ENCODE data around the gene TMEM145. TPM values are rescaled to one million over a fixed set of nuclear protein-coding genes. Genes with fewer than 3 reads are reported as not detected.

The TMEM145 gene
- total and polyA plus RNA-seq, 9 of the 15 experiments (the other 6 are each of a cell fraction or from before 2014, with no cell fraction given): 0.80 to 5.5 (median 1.9) TPM; not detected in 3

DNA sequence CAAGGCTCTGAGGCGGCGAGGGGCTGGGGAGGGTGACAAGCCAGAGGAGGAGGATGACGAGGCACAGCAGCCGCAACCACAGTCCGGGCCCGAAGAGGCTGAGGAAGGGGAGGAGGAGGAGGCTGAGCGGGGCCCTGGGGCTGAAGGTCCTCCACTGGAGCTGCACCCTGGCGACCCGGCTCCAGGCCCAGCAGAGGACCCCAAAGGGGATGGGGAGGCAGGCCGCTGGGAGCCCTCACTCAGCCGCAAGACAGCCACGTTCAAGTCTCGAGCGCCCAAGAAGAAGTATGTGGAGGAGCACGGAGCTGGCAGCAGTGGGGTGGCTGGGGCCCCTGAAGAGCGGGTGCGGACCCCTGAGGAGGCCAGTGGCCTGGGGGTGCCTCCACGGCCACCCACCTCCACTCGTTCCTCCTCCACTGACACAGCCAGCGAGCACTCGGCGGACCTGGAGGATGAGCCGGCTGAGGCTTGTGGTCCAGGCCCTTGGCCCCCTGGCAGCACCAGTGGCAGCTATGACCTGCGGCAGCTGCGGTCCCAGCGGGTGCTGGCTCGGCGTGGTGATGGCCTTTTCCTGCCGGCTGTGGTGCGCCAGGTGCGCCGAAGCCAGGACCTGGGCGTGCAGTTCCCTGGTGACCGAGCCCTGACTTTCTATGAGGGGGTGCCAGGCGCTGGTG, 41.1 kb upstream of the TMEM145 start (continued):
- no peak for TF ChIP-seq IRF1 (CRISPR knock-in tag; IDR thresholded peaks at IDR 0.05; ENCODE audit: borderline replicate concordance)
- TF ChIP-seq ZNF175 (CRISPR knock-in tag; IDR thresholded peaks at IDR 0.05; ENCODE audit: low read depth): no peak
- TF ChIP-seq CCAR2 (IDR thresholded peaks at IDR 0.05; ENCODE audit: low read depth, low read length): no peak

GRCh38 chr19:42272535-42272897, 40.6 kb upstream of the TMEM145 start:
- BruUV-seq (replicated peaks): no TSS peak
- peaks cover 15 to 50% of the 10 kb centered on the region in 2 experiments for H3K4me1 ChIP-seq (replicated peaks in 1 of 2; ENCODE audit: control insufficient read depth in 2 of 2, insufficient read depth in 2 of 2, low read length in 2 of 2)
- POLR2A ChIA-PET: interaction anchor here (0.7 to 0.9 kb wide), 2 partner anchors 10 to 31 kb away, joined by 3 read pairs; no protein-coding TSS in a partner anchor

More at GRCh38 chr19:42272535-42272897, 40.6 kb upstream of the TMEM145 start:
- DNase-seq (ENCODE audit: extremely low read depth in 1 of 4, low spot score in 3 of 4): no peak
- no peak for ATAC-seq
- in situ Hi-C loops (cut with MboI) (no loop called here), intact Hi-C loops (cut with micrococcal nuclease) (no loop called here)
- H3K36me3 ChIP-seq (ENCODE audit: control insufficient read depth, insufficient read depth, low read length): peaks cover 57% of the 10 kb centered on the region
- H2AFZ ChIP-seq (ENCODE audit: low read depth, low read length): no peak overlapping the region
- H3K4me2 ChIP-seq (ENCODE audit: insufficient read depth, low read length): no peak overlapping the region
- no peak for FAIRE-seq
- no peak overlapping the region for H3K4me3 ChIP-seq
- H3K27me3 ChIP-seq (ENCODE audit: control insufficient read depth in 2 of 2, insufficient read depth in 2 of 2, low read length in 2 of 2): no peaks in the 10 kb centered on the region
- CTCF ChIA-PET (ENCODE audit: low intra/inter-chr PET ratio): no interaction called here
- TF ChIP-seq RBFOX2 (IDR thresholded peaks at IDR 0.05; ENCODE audit: low read depth, low read length): peak; percentile 52; the same call in 1 of the 2 replicates
- no peak for TF ChIP-seq POLR2AphosphoS5 (IDR thresholded peaks at IDR 0.05; ENCODE audit: control insufficient read depth, insufficient read depth, low read depth, low read length)
- 98% methylated on average over 9 of the region's 9 CpGs for WGBS (ENCODE audit: insufficient coverage, low coverage, missing lambda C conversion rate)
- no peaks in the 10 kb centered on the region for H3K9me3 ChIP-seq (replicated peaks; ENCODE audit: control insufficient read depth, insufficient read depth, low read depth, low read length)
- H3K9ac ChIP-seq (ENCODE audit: insufficient read depth in 1 of 2, low read depth in 2 of 2, low read length in 2 of 2): no peak overlapping the region
- no peak overlapping the region for H3K27ac ChIP-seq (ENCODE audit: extremely low read depth, low read depth, low read length)
- H3K9me1 ChIP-seq (ENCODE audit: control insufficient read depth, insufficient read depth, low read length): no peaks in the 10 kb centered on the region
- no peaks in the 10 kb centered on the region for H4K20me1 ChIP-seq (replicated peaks; ENCODE audit: control insufficient read depth, insufficient read depth, low read length)
- H3K79me2 ChIP-seq (ENCODE audit: control insufficient read depth, insufficient read depth, low read length): peaks cover 32% of the 10 kb centered on the region

All from K562 (cell line).